Measurements from ENCODE around the gene NTSR1.

DNA sequence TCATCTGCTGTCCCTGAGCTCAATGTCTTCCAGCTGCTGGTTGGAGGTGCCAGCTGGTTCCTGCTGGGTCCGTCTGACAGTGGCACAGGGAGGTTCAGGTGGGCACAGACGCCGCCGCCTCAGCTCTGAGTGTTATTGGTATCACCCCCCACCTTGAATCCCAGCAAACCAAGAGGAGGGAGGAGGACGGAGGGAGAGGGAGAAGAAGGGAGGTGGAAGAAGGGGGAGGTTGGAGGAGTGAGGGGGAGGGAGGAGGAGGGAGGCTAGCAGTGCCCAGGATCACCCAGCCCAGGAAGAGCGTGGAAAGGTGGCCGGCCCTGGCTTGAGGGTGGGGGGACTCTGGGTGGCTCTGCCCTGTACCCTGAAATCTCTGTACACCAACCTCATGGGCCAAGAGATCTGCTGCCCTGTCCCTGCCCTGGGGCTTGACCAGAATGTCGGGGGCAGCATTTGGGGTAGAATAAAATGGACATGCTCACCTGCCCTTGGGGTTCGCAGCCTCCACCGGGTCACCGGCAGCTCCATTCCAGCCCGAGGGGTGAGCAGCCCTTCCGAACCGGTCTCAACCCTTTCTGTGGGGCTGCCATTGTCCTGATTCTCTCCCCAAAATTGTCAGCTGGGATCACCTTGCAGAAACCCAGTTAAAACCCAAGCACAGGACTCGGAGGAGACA is 17.1 kb downstream of the NTSR1 start:
- TF ChIP-seq, protein P1, sequence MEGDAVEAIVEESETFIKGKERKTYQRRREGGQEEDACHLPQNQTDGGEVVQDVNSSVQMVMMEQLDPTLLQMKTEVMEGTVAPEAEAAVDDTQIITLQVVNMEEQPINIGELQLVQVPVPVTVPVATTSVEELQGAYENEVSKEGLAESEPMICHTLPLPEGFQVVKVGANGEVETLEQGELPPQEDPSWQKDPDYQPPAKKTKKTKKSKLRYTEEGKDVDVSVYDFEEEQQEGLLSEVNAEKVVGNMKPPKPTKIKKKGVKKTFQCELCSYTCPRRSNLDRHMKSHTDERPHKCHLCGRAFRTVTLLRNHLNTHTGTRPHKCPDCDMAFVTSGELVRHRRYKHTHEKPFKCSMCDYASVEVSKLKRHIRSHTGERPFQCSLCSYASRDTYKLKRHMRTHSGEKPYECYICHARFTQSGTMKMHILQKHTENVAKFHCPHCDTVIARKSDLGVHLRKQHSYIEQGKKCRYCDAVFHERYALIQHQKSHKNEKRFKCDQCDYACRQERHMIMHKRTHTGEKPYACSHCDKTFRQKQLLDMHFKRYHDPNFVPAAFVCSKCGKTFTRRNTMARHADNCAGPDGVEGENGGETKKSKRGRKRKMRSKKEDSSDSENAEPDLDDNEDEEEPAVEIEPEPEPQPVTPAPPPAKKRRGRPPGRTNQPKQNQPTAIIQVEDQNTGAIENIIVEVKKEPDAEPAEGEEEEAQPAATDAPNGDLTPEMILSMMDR (IDR thresholded peaks at IDR 0.05): no peak
- no peak for TF ChIP-seq POLR2A (IDR thresholded peaks at IDR 0.05)
- no peak for TF ChIP-seq POLR2AphosphoS5 (IDR thresholded peaks at IDR 0.05)
